ENCODE results near the gene LIF.

- TF ChIP-seq TARDBP (IDR thresholded peaks at IDR 0.05) (no peak), SUZ12 (IDR thresholded peaks at IDR 0.05) (no peak), FOXM1 (IDR thresholded peaks at IDR 0.05; ENCODE audit: borderline replicate concordance) (no peak), ARNT (IDR thresholded peaks at IDR 0.05) (no peak), CTBP1 (IDR thresholded peaks at IDR 0.05; ENCODE audit: borderline replicate concordance) (no peak), SP1 (IDR thresholded peaks at IDR 0.05) (no peak), ZNF384 (IDR thresholded peaks at IDR 0.05) (no peak), LEF1 (IDR thresholded peaks at IDR 0.05; ENCODE audit: borderline replicate concordance) (no peak), L3MBTL2 (conservative IDR thresholded peaks at IDR 0.05) (no peak), ELF4 (IDR thresholded peaks at IDR 0.05) (no peak)
Observed at GRCh38 chr22:30286813-30287647, 40.5 kb upstream of the LIF start.

Measured in HEK293T (cell line).